Measurements from ENCODE around the gene PRSS1.

Gene PRSS1

GRCh38 chr7:142788303-142789289, 39.3 kb downstream of the PRSS1 start:
- TF ChIP-seq CTCF (IDR thresholded peaks at IDR 0.05; ENCODE audit: low read depth, low read length), result no peak
- no peak for DNase-seq (ENCODE audit: extremely low read depth, low read depth)

GRCh38 chr7:142789441-142789840, 40.2 kb downstream of the PRSS1 start:
- DNase-seq (ENCODE audit: extremely low read depth, low read depth), result no peak
- no peak for TF ChIP-seq CTCF (IDR thresholded peaks at IDR 0.05; ENCODE audit: low read depth, low read length)

GRCh38 chr7:142790056-142790455, 40.8 kb downstream of the PRSS1 start:
- no peak for TF ChIP-seq CTCF (IDR thresholded peaks at IDR 0.05; ENCODE audit: low read depth, low read length)
- no peak for DNase-seq (ENCODE audit: extremely low read depth, low read depth)

- no peak for DNase-seq (ENCODE audit: extremely low read depth, low read depth)
- no peak for TF ChIP-seq CTCF (IDR thresholded peaks at IDR 0.05; ENCODE audit: low read depth, low read length)
Measured at GRCh38 chr7:142790555-142790954, 41.3 kb downstream of the PRSS1 start.

- DNase-seq (ENCODE audit: extremely low read depth, low read depth), result no peak
- no peak for TF ChIP-seq CTCF (IDR thresholded peaks at IDR 0.05; ENCODE audit: low read depth, low read length)
Measured at GRCh38 chr7:142791502-142791901, 42.2 kb downstream of the PRSS1 start.

GRCh38 chr7:142792129-142792528, 42.9 kb downstream of the PRSS1 start:
- TF ChIP-seq CTCF (IDR thresholded peaks at IDR 0.05; ENCODE audit: low read depth, low read length), result no peak
- no peak for DNase-seq (ENCODE audit: extremely low read depth, low read depth)

- no peak for DNase-seq (ENCODE audit: extremely low read depth, low read depth)
- TF ChIP-seq CTCF (IDR thresholded peaks at IDR 0.05; ENCODE audit: low read depth, low read length), result no peak
Measured at GRCh38 chr7:142792593-142792992, 43.3 kb downstream of the PRSS1 start.

Measured in AG09319 (cell line).